ENCODE measurements around the gene DYNLT3. TPM values are rescaled to one million over a fixed set of nuclear protein-coding genes. Genes with fewer than 3 reads are reported as not detected.

The DYNLT3 gene
- total RNA-seq, 1 experiment from 2014 or later, result 5.7 TPM

- H3K27me3 Mint-ChIP-seq (ENCODE audit: low read depth), result peaks cover 2% of the 10 kb centered on the region
- no peaks in the 10 kb centered on the region for H3K4me1 Mint-ChIP-seq
- H4K20me1 ChIP-seq (ENCODE audit: control insufficient read depth, insufficient read depth, insufficient read length), result no peaks in the 10 kb centered on the region
- H2BK120ac ChIP-seq (ENCODE audit: low read depth, low read length, poor library complexity, severe bottlenecking), result no peak overlapping the region
- no peak overlapping the region for H2AFZ ChIP-seq (ENCODE audit: low read length)
- no peak overlapping the region for H3K56ac ChIP-seq (ENCODE audit: insufficient read length, low read depth, low read length)
- H3K4me2 ChIP-seq (ENCODE audit: insufficient read depth, insufficient read length, low read length), result no peak overlapping the region
- H3K79me2 ChIP-seq (ENCODE audit: insufficient read depth, low read length), result no peaks in the 10 kb centered on the region
- H2BK12ac ChIP-seq (ENCODE audit: insufficient read length, low read depth, low read length), result no peak overlapping the region
- DNase-seq, result no peak
- H3K36me3 Mint-ChIP-seq (ENCODE audit: insufficient read depth in 1 of 3, low read depth in 3 of 3), result peaks cover 0 to under 1% (median 0%) of the 10 kb centered on the region in 3 experiments; a peak in 3 of 7 replicates
- no peak overlapping the region for H2BK15ac ChIP-seq (ENCODE audit: low read depth, low read length)
- no peak overlapping the region for H3K23ac ChIP-seq (ENCODE audit: insufficient read length, low read depth, low read length)
- H4K5ac ChIP-seq (ENCODE audit: insufficient read length, low read depth, low read length), result no peak overlapping the region
- H3K27ac Mint-ChIP-seq, result no peak overlapping the region
- no peaks in the 10 kb centered on the region for H3K9me3 ChIP-seq (ENCODE audit: control insufficient read depth, low read depth, low read length)
- H3K79me1 ChIP-seq (ENCODE audit: insufficient read depth, low read depth, low read length, poor library complexity, severe bottlenecking), result no peaks in the 10 kb centered on the region
- peaks cover 71 to 72% of the 10 kb centered on the region in 2 experiments for H3K9me3 Mint-ChIP-seq
- no peak overlapping the region for H3K18ac ChIP-seq (ENCODE audit: insufficient read length, low read depth, low read length)
- no peak overlapping the region for H2AK5ac ChIP-seq (ENCODE audit: insufficient read length, low read length)
- no peak overlapping the region for H3T11ph ChIP-seq (ENCODE audit: low read length)
- WGBS (ENCODE audit: extremely low coverage, insufficient read length, low lambda C conversion rate), result no CpG with 5 or more reads among the region's 1 CpG
- H4K91ac ChIP-seq (ENCODE audit: insufficient read length, low read depth, low read length), result no peak overlapping the region
- no peak overlapping the region for H3K14ac ChIP-seq (ENCODE audit: insufficient read depth, low read length)
- H3K27ac ChIP-seq (ENCODE audit: insufficient read length, low read depth, low read length), result no peak overlapping the region
- H3K27me3 ChIP-seq (ENCODE audit: insufficient read depth, low read length), result no peaks in the 10 kb centered on the region
- no peak for TF ChIP-seq CTCF (conservative IDR thresholded peaks at IDR 0.05)
- no peak overlapping the region for H4K8ac ChIP-seq (replicated peaks; ENCODE audit: insufficient read length, low read depth, low read length)
- H2BK5ac ChIP-seq (ENCODE audit: insufficient read length, low read length), result no peak overlapping the region
- H3K9ac ChIP-seq (ENCODE audit: extremely low read depth, insufficient read length, low read length), result no peak overlapping the region
- H2BK20ac ChIP-seq (ENCODE audit: low read depth, low read length, poor library complexity, severe bottlenecking), result no peak overlapping the region
- no peak overlapping the region for H3K4ac ChIP-seq (ENCODE audit: low read depth, low read length)
- no peak overlapping the region for H3K4me3 Mint-ChIP-seq
- no peaks in the 10 kb centered on the region for H3K23me2 ChIP-seq (ENCODE audit: insufficient read length, low read depth, low read length, poor library complexity, severe bottlenecking)
- H3K4me1 ChIP-seq (ENCODE audit: insufficient read depth, low read length), result no peaks in the 10 kb centered on the region
Measured at GRCh38 chrX:37872303-37872655, 24.9 kb upstream of the DYNLT3 start.
